ENCODE measurements around the gene KCNMA1. TPM values are rescaled to one million over a fixed set of nuclear protein-coding genes. Genes with fewer than 3 reads are reported as not detected.

The KCNMA1 gene
- total RNA-seq, 1 experiment from 2014 or later, result 143 TPM

GRCh38 chr10:77625379-77625778 is 12.2 kb downstream of the KCNMA1 start:
- H2AFZ ChIP-seq (ENCODE audit: low read length), result no peak overlapping the region
- POLR2A ChIA-PET (ENCODE audit: unreplicated experiment), result no interaction called here
- H3K9me2 ChIP-seq (replicated peaks; ENCODE audit: low read length), result no peaks in the 10 kb centered on the region
- no peak overlapping the region for H3K9ac ChIP-seq (ENCODE audit: low read length)
- DNase-seq (no peak), ATAC-seq (no peak)
- H3K4me2 ChIP-seq (ENCODE audit: low read length), result no peak overlapping the region
- no peaks in the 10 kb centered on the region; the same call in 1 of the 2 replicates for H3K36me3 ChIP-seq (ENCODE audit: low read depth, low read length)
- intact Hi-C loops (cut with micrococcal nuclease), result no loop called here
- H3F3A ChIP-seq (ENCODE audit: low read length, unreplicated experiment), result peaks cover 9% of the 10 kb centered on the region
- no peaks in the 10 kb centered on the region for H3K27me3 ChIP-seq (ENCODE audit: low read length)
- TF ChIP-seq CTCF (conservative IDR thresholded peaks at IDR 0.05; ENCODE audit: low read depth, low read length), result no peak
- no peak for TF ChIP-seq EZH2 (IDR thresholded peaks at IDR 0.05; ENCODE audit: low read length, unreplicated experiment)
- TF ChIP-seq EZH2phosphoT487 (IDR thresholded peaks at IDR 0.05; ENCODE audit: borderline replicate concordance, low read length), result no peak
- peaks cover 35% of the 10 kb centered on the region for H3K4me1 ChIP-seq (ENCODE audit: insufficient read depth, low read length)
- peaks cover 96% of the 10 kb centered on the region for H3K79me2 ChIP-seq (ENCODE audit: low read length)
- H3K4me3 ChIP-seq (ENCODE audit: low read length), result no peak overlapping the region
- H4K20me1 ChIP-seq (ENCODE audit: low read length), result no peaks in the 10 kb centered on the region
- no TSS peak for BruUV-seq (replicated peaks)
- H3K9me3 ChIP-seq (ENCODE audit: low read length), result no peaks in the 10 kb centered on the region
- no peak overlapping the region for H3K27ac ChIP-seq (ENCODE audit: low read length)
- CTCF ChIA-PET, result interaction anchor here (1.1 kb wide), 1 partner anchor 131 kb away, joined by 9 read pairs; no protein-coding TSS in a partner anchor

- Histone ChIP-seq H3K4me2 (ENCODE audit: low read length) (0 out of 2 replicates have a peak overlapping the region, but pooled peaks have one; percentile 0), H3K4me3 (ENCODE audit: low read length) (no peak overlapping the region), H3K36me3 (ENCODE audit: low read depth, low read length) (peaks cover 3% of the 10 kb centered on the region), H3K27me3 (ENCODE audit: low read length) (no peaks in the 10 kb centered on the region), H3K9ac (ENCODE audit: low read length) (no peak overlapping the region), H3K27ac (ENCODE audit: low read length) (no peak overlapping the region), H3K9me3 (ENCODE audit: low read length) (no peaks in the 10 kb centered on the region), H3F3A (ENCODE audit: low read length, unreplicated experiment) (no peaks in the 10 kb centered on the region), H3K4me1 (ENCODE audit: insufficient read depth, low read length) (peaks cover 11% of the 10 kb centered on the region; the same call in 1 of the 2 replicates), H4K20me1 (ENCODE audit: low read length) (no peaks in the 10 kb centered on the region), H3K9me2 (replicated peaks; ENCODE audit: low read length) (no peaks in the 10 kb centered on the region), H2AFZ (ENCODE audit: low read length) (no peak overlapping the region), H3K79me2 (ENCODE audit: low read length) (peaks cover 98% of the 10 kb centered on the region)
- peak; percentile 11 for ATAC-seq
- no TSS peak for BruUV-seq (replicated peaks)
- CTCF ChIA-PET, result no interaction called here
- DNase-seq, result no peak
- intact Hi-C loops (cut with micrococcal nuclease), result no loop called here
- TF ChIP-seq EZH2 (IDR thresholded peaks at IDR 0.05; ENCODE audit: low read length, unreplicated experiment) (no peak), EZH2phosphoT487 (IDR thresholded peaks at IDR 0.05; ENCODE audit: borderline replicate concordance, low read length) (no peak), CTCF (conservative IDR thresholded peaks at IDR 0.05; ENCODE audit: low read depth, low read length) (no peak)
- POLR2A ChIA-PET (ENCODE audit: unreplicated experiment), result no interaction called here
Observed at GRCh38 chr10:77622889-77623291, 14.7 kb downstream of the KCNMA1 start.

GRCh38 chr10:77620731-77621130 is 16.9 kb downstream of the KCNMA1 start:
- H4K20me1 ChIP-seq (ENCODE audit: low read length), result no peaks in the 10 kb centered on the region
- BruUV-seq (replicated peaks), result no TSS peak
- peaks cover 11% of the 10 kb centered on the region; the same call in 1 of the 2 replicates for H3K4me1 ChIP-seq (ENCODE audit: insufficient read depth, low read length)
- intact Hi-C loops (cut with micrococcal nuclease), result no loop called here
- no peaks in the 10 kb centered on the region for H3F3A ChIP-seq (ENCODE audit: low read length, unreplicated experiment)
- peak; percentile 36; the same call in 1 of the 2 replicates for ATAC-seq
- H3K79me2 ChIP-seq (ENCODE audit: low read length), result peaks cover 95% of the 10 kb centered on the region
- DNase-seq, result peak; percentile 53
- H3K9ac ChIP-seq (ENCODE audit: low read length), result no peak overlapping the region
- H3K9me3 ChIP-seq (ENCODE audit: low read length), result no peaks in the 10 kb centered on the region
- TF ChIP-seq EZH2phosphoT487 (IDR thresholded peaks at IDR 0.05; ENCODE audit: borderline replicate concordance, low read length) (no peak), CTCF (conservative IDR thresholded peaks at IDR 0.05; ENCODE audit: low read depth, low read length) (no peak), EZH2 (IDR thresholded peaks at IDR 0.05; ENCODE audit: low read length, unreplicated experiment) (no peak)
- no peak overlapping the region for H2AFZ ChIP-seq (ENCODE audit: low read length)
- CTCF ChIA-PET, result no interaction called here
- no peak overlapping the region for H3K4me3 ChIP-seq (ENCODE audit: low read length)
- no peaks in the 10 kb centered on the region for H3K27me3 ChIP-seq (ENCODE audit: low read length)
- POLR2A ChIA-PET (ENCODE audit: unreplicated experiment), result no interaction called here
- peaks cover 7% of the 10 kb centered on the region for H3K36me3 ChIP-seq (ENCODE audit: low read depth, low read length)
- no peak overlapping the region for H3K4me2 ChIP-seq (ENCODE audit: low read length)
- H3K27ac ChIP-seq (ENCODE audit: low read length), result no peak overlapping the region
- H3K9me2 ChIP-seq (replicated peaks; ENCODE audit: low read length), result no peaks in the 10 kb centered on the region

Measured in PC-3 (cell line).